Body of pancreas (tissue), 4 donors: ENCODE results near the gene IL6ST.

Experiments used
- POLR2A ChIP-seq, 3 donors: fragments of 450-650 bp; IDR thresholded peaks; one replicate each; pipeline ENCODE4 v1.6.1; 2016; ENCODE audit warnings: antibody characterized with exemption in 3 of 3, mild to moderate bottlenecking in 2 of 3
- TF ChIP-seq, protein P1 (sequence below), 7 experiments: fragments of 450-650 bp in 4 of 7; fragments of 200-600 bp in 3 of 7; sonication (generic) in 3 of 7; IDR thresholded peaks; one replicate each; pipeline ENCODE4 v1.5.1; 2016 to 2019; ENCODE audit warnings: antibody characterized with exemption in 7 of 7

- TF ChIP-seq, protein P1, sequence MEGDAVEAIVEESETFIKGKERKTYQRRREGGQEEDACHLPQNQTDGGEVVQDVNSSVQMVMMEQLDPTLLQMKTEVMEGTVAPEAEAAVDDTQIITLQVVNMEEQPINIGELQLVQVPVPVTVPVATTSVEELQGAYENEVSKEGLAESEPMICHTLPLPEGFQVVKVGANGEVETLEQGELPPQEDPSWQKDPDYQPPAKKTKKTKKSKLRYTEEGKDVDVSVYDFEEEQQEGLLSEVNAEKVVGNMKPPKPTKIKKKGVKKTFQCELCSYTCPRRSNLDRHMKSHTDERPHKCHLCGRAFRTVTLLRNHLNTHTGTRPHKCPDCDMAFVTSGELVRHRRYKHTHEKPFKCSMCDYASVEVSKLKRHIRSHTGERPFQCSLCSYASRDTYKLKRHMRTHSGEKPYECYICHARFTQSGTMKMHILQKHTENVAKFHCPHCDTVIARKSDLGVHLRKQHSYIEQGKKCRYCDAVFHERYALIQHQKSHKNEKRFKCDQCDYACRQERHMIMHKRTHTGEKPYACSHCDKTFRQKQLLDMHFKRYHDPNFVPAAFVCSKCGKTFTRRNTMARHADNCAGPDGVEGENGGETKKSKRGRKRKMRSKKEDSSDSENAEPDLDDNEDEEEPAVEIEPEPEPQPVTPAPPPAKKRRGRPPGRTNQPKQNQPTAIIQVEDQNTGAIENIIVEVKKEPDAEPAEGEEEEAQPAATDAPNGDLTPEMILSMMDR (IDR thresholded peaks at IDR 0.05): no peak
- TF ChIP-seq POLR2A (IDR thresholded peaks at IDR 0.05): no peak
Measured at GRCh38 chr5:55892479-55892878, 102.3 kb downstream of the IL6ST start.
